Osteoblast (primary cell): ENCODE measurements around the gene RMND5A. TPM values are rescaled to one million over a fixed set of nuclear protein-coding genes. Genes with fewer than 3 reads are reported as not detected.

Experiments
- DNase-seq: peaks from one replicate; pipeline ENCODE4 v3.0.0; 2011; ENCODE audit warnings: low spot score, mixed read lengths; ENCODE audit not compliant: insufficient read length; ENCODE audit errors: missing footprints
- H2AFZ ChIP-seq: 2 replicates; pipeline ENCODE4 v1.6.0; 2011; ENCODE audit warnings: mild to moderate bottlenecking, low read length
- H3K27ac ChIP-seq: 2 replicates; pipeline ENCODE4 v1.5.1; 2011; ENCODE audit warnings: mild to moderate bottlenecking, low read depth, low read length, moderate library complexity
- H3K27me3 ChIP-seq: 2 replicates; pipeline ENCODE4 v1.6.0; 2012; ENCODE audit warnings: mild to moderate bottlenecking, control low read depth, inconsistent platforms, low read length, moderate library complexity; ENCODE audit not compliant: insufficient read depth
- H3K36me3 ChIP-seq: 2 replicates; pipeline ENCODE4 v1.5.1; 2011; ENCODE audit warnings: mild to moderate bottlenecking, low read length, control low read depth, moderate library complexity; ENCODE audit not compliant: insufficient read depth
- H3K4me1 ChIP-seq: 2 replicates; pipeline ENCODE4 v1.5.1; 2011; ENCODE audit warnings: mild to moderate bottlenecking, low read length, control low read depth, moderate library complexity; ENCODE audit not compliant: insufficient read depth
- H3K4me2 ChIP-seq: 2 replicates; pipeline ENCODE4 v1.6.0; 2011; ENCODE audit warnings: mild to moderate bottlenecking, low read length; ENCODE audit not compliant: insufficient read depth
- H3K4me3 ChIP-seq: fragments of 200-600 bp; sonication (generic); 3 replicates; pipeline ENCODE4 v1.5.1; 2012; ENCODE audit warnings: mild to moderate bottlenecking, low read length, inconsistent platforms; ENCODE audit not compliant: insufficient read depth
- H3K79me2 ChIP-seq: 2 replicates; pipeline ENCODE4 v1.6.0; 2012; ENCODE audit warnings: mild to moderate bottlenecking, low read length, control low read depth, inconsistent platforms; ENCODE audit not compliant: insufficient read depth
- H3K9me3 ChIP-seq: 2 replicates; pipeline ENCODE4 v1.5.1; 2011; ENCODE audit warnings: low read depth, low read length, control low read depth
- H4K20me1 ChIP-seq: 2 replicates; pipeline ENCODE4 v1.6.0; 2012; ENCODE audit warnings: mild to moderate bottlenecking, low read length, control low read depth; ENCODE audit not compliant: insufficient read depth
- CTCF ChIP-seq: IDR thresholded peaks from 2 replicates; pipeline ENCODE4 v1.5.1; 2011; ENCODE audit warnings: mild to moderate bottlenecking, low read depth, low read length, moderate library complexity; ENCODE audit errors: extremely low read depth
- total RNA-seq: library from RNA; depleted of rRNA; stranded (reverse); fragments of >200 nt; gene quantifications from 2 replicates; pipeline ENCODE4 v1.2.3, GENCODE V29; 2012

RMND5A gene
- total RNA-seq, 1 donor: 16.3 TPM

GRCh38 chr2:86695053-86695691 lies 24.9 kb upstream of the RMND5A start:
- TF ChIP-seq CTCF: no peak
- H3K9me3 ChIP-seq: no peaks in the 10 kb centered on the region
- no peaks in the 10 kb centered on the region for H3K27me3 ChIP-seq
- H3K36me3 ChIP-seq: no peaks in the 10 kb centered on the region
- H3K4me2 ChIP-seq: no peak overlapping the region
- H3K27ac ChIP-seq: no peak overlapping the region
- no peaks in the 10 kb centered on the region for H3K79me2 ChIP-seq
- peaks cover 3% of the 10 kb centered on the region for H3K4me1 ChIP-seq
- no peak overlapping the region for H2AFZ ChIP-seq
- no peak for DNase-seq
- no peak overlapping the region for H3K4me3 ChIP-seq
- no peaks in the 10 kb centered on the region for H4K20me1 ChIP-seq

GRCh38 chr2:86697551-86698104 lies 22.5 kb upstream of the RMND5A start:
- Histone ChIP-seq H3K79me2 (no peaks in the 10 kb centered on the region), H3K4me2 (no peak overlapping the region), H3K27ac (no peak overlapping the region), H3K4me3 (no peak overlapping the region), H3K4me1 (peaks cover 11% of the 10 kb centered on the region), H3K36me3 (no peaks in the 10 kb centered on the region), H2AFZ (no peak overlapping the region), H3K9me3 (no peaks in the 10 kb centered on the region), H4K20me1 (no peaks in the 10 kb centered on the region), H3K27me3 (no peaks in the 10 kb centered on the region)
- DNase-seq: no peak
- TF ChIP-seq CTCF: no peak

- Histone ChIP-seq H3K4me2 (peak overlapping the region; percentile 53), H3K79me2 (no peaks in the 10 kb centered on the region)
- peak; percentile 68 for DNase-seq
Measured at GRCh38 chr2:86700690-86701089, 19.4 kb upstream of the RMND5A start.

More at GRCh38 chr2:86700690-86701089, 19.4 kb upstream of the RMND5A start:
- Histone ChIP-seq H3K36me3 (no peaks in the 10 kb centered on the region), H3K9me3 (no peaks in the 10 kb centered on the region), H3K4me3 (peak overlapping the region; percentile 29), H3K27me3 (no peaks in the 10 kb centered on the region), H3K27ac (peak overlapping the region; percentile 23), H2AFZ (peak overlapping the region; percentile 61), H3K4me1 (peaks cover 19% of the 10 kb centered on the region), H4K20me1 (no peaks in the 10 kb centered on the region)
- TF ChIP-seq CTCF: no peak
